ENCODE data around the gene CD4.
"Not testable (repeated sequence)": the region's sequence is repeated elsewhere in the genome, so short reads cannot be mapped to it uniquely, and the experiment has no call there.

The CD4 gene

DNA sequence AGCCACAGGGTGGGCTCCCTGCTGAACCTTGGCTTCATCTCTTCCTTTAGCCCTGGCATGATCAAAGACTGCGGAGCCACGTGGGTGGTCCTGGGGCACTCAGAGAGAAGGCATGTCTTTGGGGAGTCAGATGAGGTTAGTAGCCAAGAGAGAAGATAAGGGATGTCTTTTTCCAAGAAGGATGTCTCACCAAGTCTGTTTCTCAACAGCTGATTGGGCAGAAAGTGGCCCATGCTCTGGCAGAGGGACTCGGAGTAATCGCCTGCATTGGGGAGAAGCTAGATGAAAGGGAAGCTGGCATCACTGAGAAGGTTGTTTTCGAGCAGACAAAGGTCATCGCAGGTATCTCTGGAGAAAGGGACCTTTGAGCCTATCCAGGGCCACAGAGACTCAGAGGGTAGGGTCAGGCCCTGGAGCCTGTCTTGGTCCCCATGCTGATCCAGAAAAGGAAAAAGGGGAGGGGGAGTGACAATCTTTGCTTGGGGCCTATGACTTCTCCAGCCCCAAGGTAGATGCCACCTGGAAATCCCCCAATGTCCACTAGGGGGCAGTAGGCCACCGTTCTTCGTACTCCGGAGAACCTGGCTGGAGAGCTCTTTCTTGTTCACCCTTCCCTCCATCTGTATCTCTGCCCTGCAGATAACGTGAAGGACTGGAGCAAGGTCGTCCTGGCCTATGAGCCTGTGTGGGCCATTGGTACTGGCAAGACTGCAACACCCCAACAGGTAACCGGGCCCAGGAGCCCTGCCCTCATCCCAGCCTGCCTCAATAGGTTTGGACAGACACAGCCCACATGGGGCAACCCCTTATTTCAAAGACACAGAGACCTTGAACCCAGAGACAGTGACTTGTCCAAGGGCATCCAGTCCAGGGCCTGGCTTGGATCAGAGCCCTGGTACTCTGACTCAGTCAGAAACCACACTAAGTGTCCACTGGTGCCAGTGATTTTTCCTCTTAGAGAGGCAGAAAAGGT is 80.0 kb downstream of the CD4 start:
- DNase-seq = peak; percentile 64

GRCh38 chr12:6870304-6870703 is 81.0 kb downstream of the CD4 start:
- DNase-seq = not testable (repeated sequence)
